GM12878 (cell line): ENCODE data around the gene R3HDM2. TPM values are rescaled to one million over a fixed set of nuclear protein-coding genes. Genes with fewer than 3 reads are reported as not detected.

ENCODE experiments used
- ATAC-seq: fragments of 200-7000 bp; cut with Tn5 transposase; 3 replicates; pipeline ENCODE4 v1.9.1; 2020; ENCODE audit warnings: mild to moderate bottlenecking, moderate library complexity
- BruUV-seq: library from RNA; stranded (reverse); fragments of 400-500 nt; replicated peaks from 2 replicates; lab custom pipeline; 2021; lab: Mats Ljungman, UMichigan
- CTCF ChIA-PET: fragments of 300-600 bp; sonication (Branson Sonifier 250); formaldehyde crosslinking; extraction: SDS; loops from one replicate; lab custom pipeline; 2021; ENCODE audit warnings: inconsistent platforms; lab: Yijun Ruan, JAX
- POLR2A ChIA-PET: fragments of 350-600 bp; formaldehyde crosslinking; extraction: SDS; loops from one replicate; lab custom pipeline; 2021; ENCODE audit warnings: inconsistent platforms; lab: Charles Lee
- RAD21 ChIA-PET: fragments of 300-600 bp; sonication (Branson Sonifier 250); formaldehyde crosslinking; loops from one replicate; lab custom pipeline; 2023; ENCODE audit warnings: antibody characterized with exemption; ENCODE audit not compliant: unreplicated experiment; lab: Charles Lee
- SMC1A ChIA-PET: fragments of 300-600 bp; sonication (Branson Sonifier 250); formaldehyde crosslinking; loops from one replicate; lab custom pipeline; 2023; ENCODE audit not compliant: unreplicated experiment, uncharacterized antibody; lab: Charles Lee
- DNase-seq: peaks from one replicate; pipeline ENCODE4 v3.0.0-alpha.2; 2011; ENCODE audit warnings: low read depth, low spot score
- FAIRE-seq: peaks from 3 replicates; lab custom pipeline; 2011; peaks lifted over from hg19 to GRCh38; lab: Jason Lieb, UNC
- H2AFZ ChIP-seq: 2 replicates; pipeline ENCODE4 v1.6.0; 2011; ENCODE audit warnings: low read depth, low read length, control low read depth; ENCODE audit not compliant: control insufficient read depth
- H3K27ac ChIP-seq: 2 replicates; pipeline ENCODE4 v1.5.1; 2011; ENCODE audit warnings: control low read depth; ENCODE audit not compliant: control insufficient read depth, insufficient read depth
- H3K27me3 ChIP-seq, 2 experiments: replicated peaks in 1 of 2; 2 replicates each; pipeline versions ENCODE4 v1.6.0 to v1.6.1; 2011; ENCODE audit warnings: low read length in 1 of 2; ENCODE audit not compliant: control insufficient read depth in 2 of 2, insufficient read depth in 2 of 2
- H3K36me3 ChIP-seq, 2 experiments: 2 replicates each; pipeline ENCODE4 v1.5.1; 2011; ENCODE audit warnings: low read length in 1 of 2; ENCODE audit not compliant: control insufficient read depth in 2 of 2, insufficient read depth in 2 of 2
- H3K4me1 ChIP-seq: 2 replicates; pipeline ENCODE4 v1.6.1; 2011; ENCODE audit warnings: mild to moderate bottlenecking, low read length, moderate library complexity, mixed read lengths; ENCODE audit not compliant: control insufficient read depth, insufficient read depth
- H3K4me2 ChIP-seq: 2 replicates; pipeline ENCODE4 v1.6.0; 2011; ENCODE audit warnings: control low read depth; ENCODE audit not compliant: control insufficient read depth, insufficient read depth
- H3K4me3 ChIP-seq: fragments of 200-600 bp; sonication (generic); 2 replicates; pipeline ENCODE4 v1.5.1; 2016
- H3K79me2 ChIP-seq: 2 replicates; pipeline ENCODE4 v1.6.0; 2011; ENCODE audit warnings: low read length; ENCODE audit not compliant: control insufficient read depth, insufficient read depth
- H3K9ac ChIP-seq: 2 replicates; pipeline ENCODE4 v1.8.0; 2011; ENCODE audit warnings: low read length, control low read depth, mixed read lengths; ENCODE audit not compliant: control insufficient read depth, insufficient read depth
- H3K9me3 ChIP-seq: replicated peaks from 3 replicates; pipeline ENCODE4 v1.5.1; 2011; ENCODE audit warnings: mild to moderate bottlenecking, low read length; ENCODE audit not compliant: control insufficient read depth, insufficient read depth
- H4K20me1 ChIP-seq: 2 replicates; pipeline ENCODE4 v1.6.0; 2011; ENCODE audit not compliant: control insufficient read depth, insufficient read depth
- CREM ChIP-seq: IDR thresholded peaks from 2 replicates; pipeline ENCODE4 v1.6.1; 2014; ENCODE audit warnings: antibody characterized with exemption, low read depth
- MLLT1 ChIP-seq: fragments of 450-650 bp; IDR thresholded peaks from 2 replicates; pipeline ENCODE4 v1.6.1; 2016; ENCODE audit warnings: mild to moderate bottlenecking
- NFXL1 ChIP-seq: fragments of 450-650 bp; IDR thresholded peaks from 2 replicates; pipeline ENCODE4 v1.6.1; 2017; ENCODE audit warnings: antibody characterized with exemption, mild to moderate bottlenecking, borderline replicate concordance
- POLR2A ChIP-seq: IDR thresholded peaks from 2 replicates; pipeline ENCODE4 v1.6.1; 2011; ENCODE audit warnings: low read depth, mild to moderate bottlenecking, low read length
- RELA ChIP-seq: fragments of 450-650 bp; IDR thresholded peaks from 2 replicates; pipeline ENCODE4 v1.8.0; 2014; ENCODE audit warnings: borderline replicate concordance; ENCODE audit not compliant: partially characterized antibody
- WGBS: methylation state at CpG from one replicate; pipeline ENCODE4 v1.1.6; 2016; ENCODE audit warnings: low lambda C conversion rate; ENCODE audit not compliant: insufficient replicate concordance, insufficient coverage; ENCODE audit errors: missing lambda C conversion rate; 5-methylcytosine and 5-hydroxymethylcytosine counted together
- in situ Hi-C: fragments of 300-500 bp; cut with MboI; formaldehyde crosslinking; loops from 9 replicates; pipeline ENCODE4 v1.14.3; 2018; ENCODE audit warnings: mixed read lengths
- intact Hi-C: fragments of 100-400 bp; cut with micrococcal nuclease; formaldehyde crosslinking; loops from one replicate; pipeline ENCODE4 v1.14.2; 2022; ENCODE audit not compliant: unreplicated experiment
- polyA plus RNA-seq, 11 experiments: library from polyadenylated mRNA; depleted of rRNA in 4 of 11; unstranded in 6 of 11; stranded (reverse) in 5 of 11; fragments of >200 nt; fragmentation: Nextera tagmentation in 4 of 11; fragmentation: Illumina TruSeq in 1 of 11; extraction: Ambion mirVana in 4 of 11; extraction: Trizol in 1 of 11; gene quantifications; 1 replicate in 1 of 11; 2 replicates in 10 of 11; pipeline versions ENCODE4 v1.2.1 to v1.2.3, GENCODE V29; 2011 to 2016; ENCODE audit warnings: inconsistent platforms in 2 of 11, missing spikeins in 2 of 11, low read depth in 1 of 11
- total RNA-seq, 4 experiments: library from RNA; depleted of rRNA in 3 of 4; stranded (reverse); fragments of >200 nt in 3 of 4; fragmentation: Illumina TruSeq in 1 of 4; extraction: Trizol in 1 of 4; gene quantifications; 2 replicates each; pipeline versions ENCODE4 v1.2.1 to v1.2.3, GENCODE V29; 2013 to 2021

R3HDM2 gene
- total and polyA plus RNA-seq, 10 of the 15 experiments (the other 5 are each of a cell fraction or from before 2014, with no cell fraction given) = 4.6 to 26.1 (median 11.2) TPM

GRCh38 chr12:57469296-57470164, 38.7 kb upstream of the R3HDM2 start:
- in situ Hi-C loops = no loop called here
- H3K4me3 ChIP-seq = no peak overlapping the region
- ChIA-PET SMC1A (interaction anchor here (1.5 kb wide), 1 partner anchor 256 kb away, joined by 3 read pairs; no protein-coding TSS in a partner anchor), CTCF (interaction anchor here (0.7 to 2.0 kb wide), 4 partner anchors 11 to 55 kb away, joined by 3 to 6 read pairs (median 5); partner anchors contain the start of genes GLI1 and INHBE), RAD21 (interaction anchor here (1.4 kb wide), 1 partner anchor 11 kb away, joined by 3 read pairs; no protein-coding TSS in a partner anchor), POLR2A (no interaction called here)
- intact Hi-C loops = loop anchor here (10.0 kb wide), 1 partner anchor 285 kb away; the partner anchor contains the start of genes CDK4 and MARCHF9
- no peaks in the 10 kb centered on the region for H3K9me3 ChIP-seq
- peaks cover 4% of the 10 kb centered on the region; the same call in 1 of the 2 replicates for H3K4me1 ChIP-seq
- no peak overlapping the region for H3K9ac ChIP-seq
- H3K27ac ChIP-seq = no peak overlapping the region
- ATAC-seq (peak; percentile 13; the same call in 1 of the 3 replicates), FAIRE-seq (no peak), DNase-seq (no peak)
- H3K4me2 ChIP-seq = no peak overlapping the region
- H3K79me2 ChIP-seq = peaks cover 3% of the 10 kb centered on the region
- BruUV-seq = no TSS peak
- no peaks in the 10 kb centered on the region for H4K20me1 ChIP-seq
- H3K36me3 ChIP-seq = peaks cover 0 to 26% of the 10 kb centered on the region in 2 experiments
- no peaks in the 10 kb centered on the region for H3K27me3 ChIP-seq
- no peak for TF ChIP-seq NFXL1
- 86% methylated on average over 10 of the region's 10 CpGs for WGBS
- no peak overlapping the region for H2AFZ ChIP-seq

- BruUV-seq = no TSS peak
- WGBS = 94% methylated on average over 11 of the region's 11 CpGs
- H2AFZ ChIP-seq = no peak overlapping the region
- RAD21 ChIA-PET = no interaction called here
- ATAC-seq = no peak
- H3K79me2 ChIP-seq = no peaks in the 10 kb centered on the region
- intact Hi-C loops = no loop called here
- TF ChIP-seq NFXL1 (no peak), MLLT1 (no peak), POLR2A (peak; percentile 53; the same call in 1 of the 2 replicates), RELA (no peak), CREM (no peak)
- TF ChIP-seq, all 136 proteins: peak for 1
- Histone ChIP-seq H3K27me3 (no peaks in the 10 kb centered on the region), H3K4me3 (no peak overlapping the region), H3K4me2 (no peak overlapping the region), H3K9ac (no peak overlapping the region), H3K9me3 (no peaks in the 10 kb centered on the region), H3K36me3 (peaks cover 0 to 16% of the 10 kb centered on the region in 2 experiments; a peak in 2 of 4 replicates), H3K4me1 (peaks cover 19% of the 10 kb centered on the region), H4K20me1 (no peaks in the 10 kb centered on the region), H3K27ac (no peak overlapping the region)
- SMC1A ChIA-PET = no interaction called here
- CTCF ChIA-PET = no interaction called here
- in situ Hi-C loops = no loop called here
- no peak for FAIRE-seq
- POLR2A ChIA-PET = no interaction called here
- no peak for DNase-seq
These were observed 37.1 kb upstream of the R3HDM2 start for GRCh38 chr12:57467915-57468314.
